ENCODE data around the gene PRSS2. TPM values are rescaled to one million over a fixed set of nuclear protein-coding genes. Genes with fewer than 3 reads are reported as not detected.
"Not testable (repeated sequence)": the region's sequence is repeated elsewhere in the genome, so short reads cannot be mapped to it uniquely, and the experiment has no call there.

The PRSS2 gene
- total and polyA plus RNA-seq, 8 donors: 13.1 TPM; not detected in 7

DNA sequence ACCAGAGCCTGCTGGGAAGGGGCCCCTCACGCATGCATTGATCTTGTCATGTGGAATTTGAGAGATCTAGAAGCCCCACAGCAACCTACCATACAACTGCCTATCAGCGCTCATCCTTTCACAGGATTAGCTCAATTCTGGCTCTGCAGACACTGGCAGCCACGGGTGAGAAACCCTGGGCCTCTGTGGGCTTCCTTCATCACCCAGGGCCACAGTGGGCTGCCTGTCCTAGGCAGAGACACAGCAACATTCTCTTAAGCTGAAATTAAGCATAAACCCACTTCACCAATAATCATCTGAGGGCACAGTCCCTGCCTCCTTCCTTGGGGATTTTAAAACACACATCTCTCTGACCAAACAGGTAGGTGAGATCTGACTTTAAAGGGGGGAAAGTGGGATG is 3.3 kb upstream of the PRSS2 start:
- H3K27ac ChIP-seq: no peak overlapping the region
- intact Hi-C loops (cut with DNase I): no loop called here
- H3K4me3 ChIP-seq: no peak overlapping the region
- peaks cover 0 to 14% of the 10 kb centered on the region in 2 donors for H3K27me3 ChIP-seq
- no peak for DNase-seq
- H3K4me1 ChIP-seq: no peaks in the 10 kb centered on the region
- H3K9me3 ChIP-seq: no peaks in the 10 kb centered on the region
- ATAC-seq: no peak
- no peak for TF ChIP-seq CTCF (IDR thresholded peaks at IDR 0.05)
- H3K36me3 ChIP-seq: no peaks in the 10 kb centered on the region

DNA sequence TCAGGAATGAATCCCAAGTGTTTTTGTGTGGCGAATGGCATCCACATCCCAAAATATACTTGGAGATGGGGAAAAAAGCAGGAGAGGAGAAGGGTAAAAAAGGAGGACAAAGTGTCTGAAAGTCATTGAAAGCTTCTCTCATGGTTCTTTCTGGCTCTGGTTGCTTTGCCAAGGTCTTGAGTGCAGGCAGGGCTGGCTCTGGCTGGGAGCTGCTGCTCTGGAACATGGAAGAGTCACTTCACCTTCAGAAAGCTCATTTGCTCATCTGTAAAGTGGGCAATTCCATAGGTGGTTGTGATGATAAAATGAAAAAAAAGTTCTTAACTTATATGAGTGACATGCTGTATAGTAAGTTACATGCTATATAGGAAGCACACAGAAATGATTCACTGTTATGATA is 2.9 kb upstream of the PRSS2 start:
- intact Hi-C loops (cut with DNase I): no loop called here
- no peak overlapping the region for H3K4me3 ChIP-seq

DNA sequence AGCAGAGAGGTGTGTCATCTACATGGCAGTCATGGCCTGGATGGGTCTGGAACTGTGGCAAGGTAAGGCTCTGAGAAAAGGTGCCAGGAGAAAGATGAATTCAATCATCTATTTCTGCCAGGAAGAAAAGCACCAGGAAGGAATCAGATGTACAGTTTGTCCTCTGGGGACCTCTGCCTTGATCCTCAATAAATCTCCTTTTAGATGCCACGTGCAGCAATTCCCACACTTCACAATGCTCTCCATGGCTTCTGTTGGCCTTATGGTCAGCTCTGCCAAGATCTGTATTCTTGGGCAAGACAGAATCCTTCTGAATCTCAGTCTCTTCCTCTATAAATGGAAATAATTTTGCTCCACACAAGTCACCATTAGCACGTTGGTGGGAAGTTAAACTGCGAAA is 1.9 kb upstream of the PRSS2 start:
- H3K4me1 ChIP-seq; H3K4me3 ChIP-seq; H3K9me3 ChIP-seq; DNase-seq; H3K36me3 ChIP-seq; intact Hi-C loops (cut with DNase I); H3K27ac ChIP-seq; ATAC-seq: not testable (repeated sequence)
- peaks cover 0 to 14% of the 10 kb centered on the region in 2 donors for H3K27me3 ChIP-seq

More for the DNA sequence above, 2.9 kb upstream of the PRSS2 start:
- Histone ChIP-seq H3K9me3 (no peaks in the 10 kb centered on the region), H3K36me3 (no peaks in the 10 kb centered on the region), H3K27ac (no peak overlapping the region), H3K27me3 (peaks cover 0 to 14% of the 10 kb centered on the region in 2 donors), H3K4me1 (no peaks in the 10 kb centered on the region)
- no peak for DNase-seq
- ATAC-seq: no peak
- TF ChIP-seq CTCF (IDR thresholded peaks at IDR 0.05): no peak

- H3K9me3 ChIP-seq: no peaks in the 10 kb centered on the region
- H3K4me3 ChIP-seq: no peak overlapping the region
- H3K27ac ChIP-seq: no peak overlapping the region
- intact Hi-C loops (cut with DNase I): no loop called here
- no peak for TF ChIP-seq CTCF (IDR thresholded peaks at IDR 0.05)
- H3K36me3 ChIP-seq: no peaks in the 10 kb centered on the region
- ATAC-seq: no peak
- H3K4me1 ChIP-seq: no peaks in the 10 kb centered on the region
- DNase-seq: no peak
- peaks cover 0 to 14% of the 10 kb centered on the region in 2 donors for H3K27me3 ChIP-seq
Measured at GRCh38 chr7:142771353-142771723, 568 bp downstream of the PRSS2 start.

DNA sequence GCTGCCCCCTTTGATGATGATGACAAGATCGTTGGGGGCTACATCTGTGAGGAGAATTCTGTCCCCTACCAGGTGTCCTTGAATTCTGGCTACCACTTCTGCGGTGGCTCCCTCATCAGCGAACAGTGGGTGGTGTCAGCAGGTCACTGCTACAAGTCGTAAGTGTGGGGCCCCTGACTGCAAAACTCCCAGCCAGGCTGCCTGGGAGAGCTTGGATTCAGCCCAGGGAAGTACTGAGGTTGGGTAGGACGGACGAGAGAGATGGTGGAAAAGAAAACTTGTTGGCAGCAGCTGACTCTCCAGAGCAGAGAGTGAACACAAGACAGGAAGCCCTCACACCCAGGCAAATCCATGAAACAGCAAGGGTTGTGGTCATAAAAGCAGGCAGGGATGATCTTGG is 1.3 kb downstream of the PRSS2 start:
- H3K36me3 ChIP-seq: no peaks in the 10 kb centered on the region
- no peak for ATAC-seq
- H3K27ac ChIP-seq: no peak overlapping the region
- intact Hi-C loops (cut with DNase I): no loop called here
- H3K4me1 ChIP-seq: no peaks in the 10 kb centered on the region
- TF ChIP-seq CTCF (IDR thresholded peaks at IDR 0.05): no peak
- no peak overlapping the region for H3K4me3 ChIP-seq
- peaks cover 0 to 14% of the 10 kb centered on the region in 2 donors for H3K27me3 ChIP-seq
- DNase-seq: no peak
- no peaks in the 10 kb centered on the region for H3K9me3 ChIP-seq

DNA sequence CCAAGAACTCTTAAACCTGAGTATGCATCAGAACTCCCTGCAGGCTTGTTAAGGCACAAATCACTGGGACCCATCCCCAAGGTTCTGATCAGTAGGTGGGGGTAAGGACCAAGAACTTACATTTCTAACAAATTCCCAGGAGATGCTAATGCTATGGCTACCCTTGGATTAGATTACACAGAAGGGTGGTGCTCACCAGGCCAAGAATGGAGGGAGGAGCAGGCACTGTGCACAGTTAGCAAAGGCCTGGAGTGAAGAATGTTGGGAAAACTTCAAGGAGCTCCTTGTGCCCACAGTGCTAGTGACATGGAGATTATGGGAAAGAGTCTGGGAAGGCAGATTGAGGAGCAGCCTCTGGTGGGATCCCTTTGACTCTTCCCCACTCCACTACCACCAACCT is 1.9 kb downstream of the PRSS2 start:
- no peak for DNase-seq
- Histone ChIP-seq H3K9me3 (no peaks in the 10 kb centered on the region), H3K4me3 (no peak overlapping the region), H3K27me3 (peaks cover 0 to 14% of the 10 kb centered on the region in 2 donors), H3K36me3 (no peaks in the 10 kb centered on the region), H3K4me1 (no peaks in the 10 kb centered on the region), H3K27ac (no peak overlapping the region)
- TF ChIP-seq CTCF (IDR thresholded peaks at IDR 0.05): no peak
- intact Hi-C loops (cut with DNase I): no loop called here
- ATAC-seq: no peak
